Activated CD4-positive, alpha-beta T cell treated with anti-CD3 and anti-CD28 coated beads, Interleukin-2, amount 50 U/mL, for 24 hours (primary cell): ENCODE measurements around the gene SLC9A4.

Source experiments
- DNase-seq, 2 donors: peaks; one replicate each; pipeline ENCODE4 v3.0.0-alpha.2; 2020; ENCODE audit warnings: low read depth in 1 of 2, low spot score in 1 of 2

Gene SLC9A4

DNA sequence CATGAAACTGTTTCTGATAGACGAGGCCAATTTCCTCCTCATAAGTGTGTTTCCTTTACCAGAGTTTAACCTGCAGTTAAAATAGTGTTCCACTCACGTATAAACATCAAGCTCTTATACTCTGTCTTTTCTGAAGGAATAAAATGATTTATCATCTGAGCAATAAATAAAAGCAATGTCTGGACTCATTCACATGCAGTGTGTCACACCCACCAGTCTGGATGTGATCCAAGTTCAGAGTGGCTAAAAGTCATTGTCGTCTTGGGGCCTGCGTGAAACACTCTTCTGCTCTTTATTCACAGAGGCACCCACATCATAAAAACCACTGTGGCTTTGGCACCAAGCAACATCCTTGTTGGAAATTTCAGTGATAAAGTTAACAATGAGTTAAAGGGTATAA is 19.5 kb upstream of the SLC9A4 start:
- DNase-seq: no peak

- no peak for DNase-seq
These were observed 17.9 kb upstream of the SLC9A4 start for GRCh38 chr2:102455061-102455670.

GRCh38 chr2:102460467-102460866 is 12.6 kb upstream of the SLC9A4 start:
- DNase-seq: no peak

GRCh38 chr2:102461188-102461587 is 11.8 kb upstream of the SLC9A4 start:
- no peak for DNase-seq

GRCh38 chr2:102463160-102463559 is 9.9 kb upstream of the SLC9A4 start:
- DNase-seq: no peak

DNA sequence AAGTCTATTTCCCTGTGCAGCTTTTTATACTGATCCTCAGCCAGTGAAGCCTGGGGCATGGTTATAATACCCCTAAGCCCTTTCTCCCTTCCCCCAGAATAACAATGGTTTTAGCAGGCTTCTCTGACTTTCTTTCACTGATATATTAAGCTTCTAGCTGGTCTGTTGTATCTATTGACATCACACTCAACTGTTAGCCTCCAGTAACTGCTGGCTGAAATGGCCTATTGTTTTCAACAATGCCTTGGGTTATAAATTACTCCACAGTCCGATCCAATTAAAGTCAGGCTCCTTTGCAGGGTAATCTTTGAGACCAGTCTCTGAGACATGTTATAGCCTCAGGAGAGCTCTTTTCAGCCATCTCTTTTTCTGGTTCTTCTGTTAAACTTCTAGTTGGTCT is 2.9 kb upstream of the SLC9A4 start:
- no peak for DNase-seq

DNA sequence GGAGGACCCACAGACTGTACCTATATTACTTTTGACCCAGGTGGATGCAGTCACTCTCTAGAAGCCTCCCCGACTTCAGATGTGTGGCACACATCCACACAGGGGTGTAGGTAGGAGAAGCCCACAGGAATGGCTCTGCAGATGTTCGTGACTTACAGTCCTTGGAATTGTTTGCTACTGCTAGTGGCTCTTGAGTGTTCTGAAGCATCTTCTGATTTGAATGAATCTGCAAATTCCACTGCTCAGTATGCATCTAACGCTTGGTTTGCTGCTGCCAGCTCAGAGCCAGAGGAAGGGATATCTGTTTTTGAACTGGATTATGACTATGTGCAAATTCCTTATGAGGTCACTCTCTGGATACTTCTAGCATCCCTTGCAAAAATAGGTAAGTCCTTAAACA is 605 bp downstream of the SLC9A4 start:
- no peak for DNase-seq

DNA sequence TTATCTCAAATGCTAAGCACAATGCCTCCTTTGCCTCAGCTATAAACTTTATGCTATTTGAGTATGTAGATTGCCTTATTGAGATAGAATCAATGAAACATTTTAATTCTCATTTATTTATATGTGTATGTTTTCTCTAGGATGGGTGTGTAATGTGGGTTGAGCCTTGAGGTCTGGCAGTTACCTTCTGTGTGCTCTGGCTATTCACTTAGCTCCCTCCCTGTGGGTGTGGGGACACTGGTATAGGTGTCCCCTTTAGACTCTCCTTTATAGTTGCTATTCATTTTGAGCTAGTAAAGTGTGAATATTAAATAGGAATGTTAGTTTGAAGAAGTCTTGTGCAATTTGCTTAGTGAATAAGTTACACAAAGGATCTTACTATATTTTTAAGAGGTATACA is 1.8 kb downstream of the SLC9A4 start:
- no peak for DNase-seq

GRCh38 chr2:102478686-102479470 is 5.9 kb downstream of the SLC9A4 start:
- no peak for DNase-seq

- no peak for DNase-seq
These were observed 7.5 kb downstream of the SLC9A4 start for GRCh38 chr2:102480285-102481195.

DNA sequence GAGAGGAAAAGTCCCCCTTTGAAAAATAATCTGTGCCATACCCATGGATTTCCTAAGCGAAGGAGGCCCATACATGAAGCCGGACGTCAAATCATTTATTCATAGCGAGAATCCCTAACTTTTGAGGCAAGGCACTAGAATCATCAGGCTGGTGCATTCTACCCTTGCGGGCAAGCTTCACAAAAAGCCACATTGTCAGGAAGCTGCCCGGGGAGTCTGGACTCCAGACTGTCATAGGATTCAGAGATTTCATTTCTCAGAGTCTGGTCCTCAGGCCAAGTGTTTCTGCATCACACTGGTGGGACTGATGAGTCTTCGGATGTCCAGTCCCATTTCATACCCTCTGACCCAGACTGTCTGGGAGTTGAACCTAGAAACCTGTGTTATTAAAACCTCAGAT is 8.9 kb downstream of the SLC9A4 start:
- DNase-seq: no peak

- no peak for DNase-seq
These were observed 10.1 kb downstream of the SLC9A4 start for GRCh38 chr2:102483086-102483485.

DNA sequence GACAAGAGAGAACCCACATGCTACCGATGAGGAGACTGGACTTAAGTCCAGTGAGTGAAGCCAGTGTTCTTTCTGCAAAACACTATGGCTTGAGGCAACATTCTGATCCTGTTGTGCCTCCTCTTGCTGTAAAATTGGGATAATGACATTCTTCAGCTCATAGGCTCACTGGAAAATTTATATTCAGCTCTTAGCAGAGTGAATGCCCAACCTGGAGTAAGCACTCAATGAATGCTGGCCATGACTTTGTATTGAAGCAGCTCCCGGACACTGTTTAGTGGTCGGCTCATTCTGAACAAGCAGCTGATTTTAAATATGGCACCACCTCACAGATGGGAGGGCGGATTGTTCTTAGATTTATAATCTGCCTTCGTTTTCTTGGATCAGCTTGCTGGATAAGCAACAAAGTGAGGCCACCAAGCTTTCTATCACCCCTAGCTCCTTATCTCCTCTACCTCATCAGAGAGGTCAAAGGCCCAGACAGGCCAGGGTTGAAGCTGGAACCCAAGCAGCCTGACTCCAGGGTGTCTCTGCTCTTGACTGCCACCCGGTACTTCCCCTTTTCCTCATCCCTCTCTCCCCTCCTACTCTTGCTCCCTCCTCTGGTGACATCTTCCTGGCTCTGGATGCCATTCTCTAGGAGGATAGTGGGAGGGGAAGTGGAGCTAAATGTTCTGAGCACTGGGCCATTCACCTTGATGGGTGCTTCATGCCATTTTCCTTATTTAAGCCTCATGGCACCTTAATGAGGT is 11.5 kb downstream of the SLC9A4 start:
- no peak for DNase-seq

DNA sequence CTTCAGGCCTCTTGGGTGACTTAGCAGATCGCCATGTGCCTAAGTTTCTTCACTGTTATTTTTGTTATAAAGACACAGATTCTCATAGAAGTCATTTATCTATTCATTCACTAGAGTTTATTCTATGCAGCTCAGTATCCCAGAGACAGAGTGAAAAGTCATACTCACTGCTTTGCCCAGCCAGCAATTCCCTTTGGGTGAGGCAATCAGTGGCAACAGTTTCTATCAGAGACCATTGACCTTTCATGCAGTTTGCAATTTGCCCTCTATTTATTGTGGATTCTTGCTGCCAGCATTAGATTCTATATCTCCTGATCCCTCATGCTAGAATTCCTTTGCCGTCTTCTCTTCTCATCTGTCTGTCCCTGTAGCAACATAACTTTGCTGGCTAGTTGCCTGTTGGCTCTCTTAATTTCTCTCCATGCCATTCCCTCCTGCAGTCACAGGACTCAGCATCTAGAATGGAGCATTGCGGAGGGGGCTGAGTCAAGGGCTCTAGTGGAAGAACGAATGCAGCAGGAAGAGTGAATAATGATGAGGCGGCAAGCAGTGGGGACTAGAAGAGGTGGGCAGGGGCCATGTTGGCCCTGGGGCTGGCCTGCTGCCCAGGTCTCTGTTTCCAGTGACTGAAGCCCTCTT is 12.2 kb downstream of the SLC9A4 start:
- DNase-seq: no peak

- no peak for DNase-seq
These were observed 14.1 kb downstream of the SLC9A4 start for GRCh38 chr2:102486941-102487702.

DNA sequence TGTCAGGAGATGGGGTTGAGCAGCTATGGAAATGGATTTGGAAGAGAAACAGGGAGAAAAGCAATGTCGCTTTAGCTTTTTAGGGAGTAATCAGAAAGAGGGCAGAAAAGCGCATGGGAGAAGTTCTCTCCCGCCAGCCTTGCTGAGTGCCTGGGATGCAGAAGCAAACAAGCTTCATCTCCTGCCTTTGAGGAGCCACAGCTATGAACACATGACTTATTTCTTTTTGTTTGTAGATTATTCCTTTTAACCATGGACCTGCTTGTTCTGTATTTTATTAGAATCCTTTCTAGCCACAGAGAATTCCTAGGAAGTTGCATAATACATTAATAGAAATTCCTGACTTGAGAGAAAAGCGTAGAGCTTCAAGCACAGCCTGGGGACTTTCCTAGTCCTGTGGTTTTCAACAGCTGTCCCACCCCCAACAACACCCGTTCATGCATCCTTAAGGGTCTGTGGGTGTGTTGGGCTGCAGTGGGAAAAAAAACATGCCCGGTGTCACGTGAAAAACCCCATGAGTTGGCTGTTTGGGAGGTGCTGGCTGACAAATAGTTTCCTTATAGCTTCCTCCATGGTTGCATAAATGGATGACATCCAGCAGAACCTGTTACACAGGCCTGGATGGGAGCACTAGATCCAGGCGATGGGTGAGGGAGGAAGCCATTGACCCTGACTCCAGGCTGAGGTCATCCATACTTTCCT is 14.9 kb downstream of the SLC9A4 start:
- DNase-seq: no peak

- no peak for DNase-seq
These were observed 16.6 kb downstream of the SLC9A4 start for GRCh38 chr2:102489646-102490045.

GRCh38 chr2:102492006-102492405 is 19.0 kb downstream of the SLC9A4 start:
- DNase-seq: no peak

GRCh38 chr2:102494570-102494969 is 21.5 kb downstream of the SLC9A4 start:
- no peak for DNase-seq
